Activated CD4-positive, alpha-beta T cell treated with anti-CD3 and anti-CD28 coated beads, Interleukin-2, amount 10 ng/mL, durations not matched to agents 24 days and 14 days (primary cell): ENCODE data around the gene MYADML2. TPM values are rescaled to one million over a fixed set of nuclear protein-coding genes. Genes with fewer than 3 reads are reported as not detected.
A peak's percentile ranks its signal among the peaks of the same experiment; 100 is the strongest.
"Not testable (repeated sequence)": the region's sequence is repeated elsewhere in the genome, so short reads cannot be mapped to it uniquely, and the experiment has no call there.

Experiments used
- DNase-seq: peaks from one replicate; pipeline ENCODE4 v3.0.0; 2022
- H3K27ac Mint-ChIP-seq: one replicate; pipeline ENCODE4 v1.8.0; 2022; ENCODE audit warnings: mild to moderate bottlenecking, mixed read lengths
- H3K27me3 Mint-ChIP-seq: one replicate; pipeline ENCODE4 v1.8.0; 2022; ENCODE audit warnings: mixed read lengths
- H3K36me3 Mint-ChIP-seq: one replicate; pipeline ENCODE4 v1.8.0; 2022; ENCODE audit warnings: low read depth, mild to moderate bottlenecking, mixed read lengths
- H3K4me1 Mint-ChIP-seq: one replicate; pipeline ENCODE4 v1.8.0; 2021; ENCODE audit warnings: mixed read lengths
- H3K4me3 Mint-ChIP-seq: one replicate; pipeline ENCODE4 v1.8.0; 2022; ENCODE audit warnings: mild to moderate bottlenecking, moderate library complexity, mixed read lengths
- H3K9me3 Mint-ChIP-seq: one replicate; pipeline ENCODE4 v1.8.0; 2021; ENCODE audit warnings: mixed read lengths
- intact Hi-C: fragments of 100-400 bp; cut with micrococcal nuclease; formaldehyde crosslinking; loops from one replicate; pipeline ENCODE4 v1.15.1; 2023
- total RNA-seq: library from RNA; stranded (reverse); gene quantifications from 2 replicates; pipeline ENCODE4 v1.2.3, GENCODE V29; 2022

Gene MYADML2
- total RNA-seq, 1 donor from 2014 or later, result not detected

DNA sequence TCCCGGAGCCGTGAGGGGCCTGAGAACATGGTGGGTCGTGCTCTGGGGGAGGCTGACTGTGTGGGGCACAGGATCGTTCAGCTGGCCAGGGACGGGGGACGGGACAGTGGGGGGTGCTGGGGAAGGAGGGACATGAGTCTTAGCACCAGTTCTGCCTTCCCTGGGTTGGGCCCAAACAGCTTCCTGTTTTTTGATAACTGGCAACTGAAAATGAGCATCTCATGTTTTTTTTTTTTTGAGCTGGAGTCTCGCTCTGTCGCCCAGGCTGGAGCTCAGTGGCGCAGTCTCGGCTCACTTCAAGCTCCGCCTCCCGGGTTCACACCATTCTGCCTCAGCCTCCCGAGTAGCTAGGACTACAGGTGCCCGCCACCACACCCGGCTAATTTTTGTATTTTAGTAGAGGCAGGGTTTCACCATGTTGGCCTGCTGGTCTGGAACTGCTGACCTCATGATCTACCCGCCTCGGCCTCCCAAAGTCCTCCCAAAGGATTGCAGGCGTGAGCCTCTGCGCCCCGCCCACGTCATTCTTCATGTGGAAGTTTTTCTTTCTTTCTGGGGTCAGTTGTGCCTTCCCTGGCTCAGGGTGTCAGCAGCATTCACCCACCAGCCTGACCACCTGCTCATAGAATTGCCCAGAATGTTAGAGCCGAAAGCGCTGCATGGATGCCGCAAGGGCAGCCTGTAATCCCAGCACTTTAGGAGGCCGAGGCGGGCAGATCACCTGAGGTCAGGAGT lies 36.8 kb upstream of the MYADML2 start:
- no peak for DNase-seq
- no peaks in the 10 kb centered on the region for H3K9me3 Mint-ChIP-seq
- no peak overlapping the region for H3K27ac Mint-ChIP-seq
- H3K4me3 Mint-ChIP-seq, result no peak overlapping the region
- H3K36me3 Mint-ChIP-seq, result peaks cover 24% of the 10 kb centered on the region
- peaks cover 21% of the 10 kb centered on the region for H3K4me1 Mint-ChIP-seq
- intact Hi-C loops, result no loop called here
- no peaks in the 10 kb centered on the region for H3K27me3 Mint-ChIP-seq

DNA sequence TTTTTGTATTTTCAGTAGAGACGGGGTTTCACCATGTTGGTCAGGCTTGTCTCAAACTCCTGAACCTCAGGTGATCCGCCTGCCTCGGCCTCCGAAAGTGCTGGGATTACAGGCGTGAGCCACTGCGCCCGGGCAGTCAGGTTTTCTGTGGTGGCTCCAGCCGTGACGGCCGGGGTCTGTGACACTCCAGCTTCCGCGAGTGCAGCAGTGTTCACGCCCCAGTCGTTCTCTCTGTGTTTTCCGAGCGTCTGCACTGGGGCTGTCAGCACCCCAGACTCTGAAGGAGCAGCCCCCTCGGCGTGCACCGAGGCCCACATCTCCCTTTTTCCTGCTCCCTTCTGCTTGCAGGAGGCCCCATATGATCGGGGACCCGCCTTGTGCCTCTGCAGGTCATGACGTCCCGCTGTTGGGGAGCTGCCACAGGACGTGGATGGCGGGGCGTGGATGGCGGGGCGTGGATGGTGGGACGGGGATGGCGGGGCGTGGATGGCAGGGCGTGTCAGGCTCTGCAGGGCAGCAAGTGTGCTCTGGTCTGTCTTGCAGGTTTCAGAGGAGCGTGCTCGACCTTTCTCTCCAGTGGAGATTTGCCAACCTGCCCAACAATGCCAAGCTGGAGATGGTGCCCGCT lies 36.1 kb upstream of the MYADML2 start:
- H3K4me1 Mint-ChIP-seq, result peaks cover 26% of the 10 kb centered on the region
- H3K9me3 Mint-ChIP-seq, result no peaks in the 10 kb centered on the region
- H3K27ac Mint-ChIP-seq, result no peak overlapping the region
- H3K4me3 Mint-ChIP-seq, result no peak overlapping the region
- no peaks in the 10 kb centered on the region for H3K27me3 Mint-ChIP-seq
- peaks cover 24% of the 10 kb centered on the region for H3K36me3 Mint-ChIP-seq
- intact Hi-C loops, result no loop called here
- DNase-seq, result no peak

DNA sequence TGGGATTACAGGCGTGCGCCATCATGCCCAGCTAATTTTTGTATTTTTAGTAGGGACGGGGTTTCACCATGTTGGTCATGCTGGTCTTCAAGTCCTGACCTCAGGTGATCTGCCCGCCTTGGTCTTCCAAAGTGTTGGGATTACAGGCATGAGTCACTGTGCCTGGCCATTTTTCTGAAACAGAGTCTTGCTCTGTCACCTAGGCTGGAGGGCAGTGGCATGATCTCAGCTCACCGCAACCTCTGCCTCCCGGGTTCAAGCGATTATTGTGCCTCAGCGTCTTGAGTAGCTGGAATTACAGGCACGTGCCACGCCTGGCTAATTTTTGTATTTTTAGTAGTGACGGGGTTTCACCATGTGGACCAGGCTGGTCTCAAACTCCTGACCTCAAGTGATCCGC lies 34.5 kb upstream of the MYADML2 start:
- H3K4me3 Mint-ChIP-seq, H3K27ac Mint-ChIP-seq, intact Hi-C loops, H3K27me3 Mint-ChIP-seq, DNase-seq, H3K9me3 Mint-ChIP-seq: not testable (repeated sequence)
- Mint-ChIP-seq H3K4me1 (peaks cover 31% of the 10 kb centered on the region), H3K36me3 (peaks cover 24% of the 10 kb centered on the region)

DNA sequence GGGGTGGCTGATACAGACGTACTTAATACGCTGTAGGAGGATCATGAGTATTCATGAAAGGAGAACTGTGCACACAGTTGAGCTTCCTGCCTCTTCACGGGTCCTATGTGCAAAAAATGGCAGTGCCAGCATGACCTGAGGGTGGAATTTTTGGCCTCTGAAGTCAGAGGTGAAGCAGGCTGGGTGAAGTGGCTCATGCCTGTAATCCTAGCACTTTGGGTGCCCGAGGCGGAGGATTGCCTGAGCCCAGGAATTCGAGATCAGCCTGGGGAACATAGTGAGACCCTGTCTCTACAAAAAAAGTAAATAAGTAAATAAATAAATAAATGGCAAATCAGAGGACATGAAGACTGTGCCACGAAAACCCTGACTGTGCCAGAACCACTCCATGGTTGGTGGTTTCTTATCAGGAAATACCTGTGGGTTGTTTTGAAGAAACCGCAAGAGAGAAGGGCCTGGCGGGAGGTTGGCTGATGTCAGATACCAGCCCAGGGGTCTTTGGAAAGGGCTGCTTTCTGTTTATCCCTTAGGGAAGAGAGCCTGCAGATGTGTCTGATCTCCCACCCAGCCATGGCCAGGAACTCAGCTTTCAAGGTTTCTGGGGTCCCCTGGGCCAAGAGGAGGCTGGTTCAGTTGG lies 33.8 kb upstream of the MYADML2 start:
- H3K36me3 Mint-ChIP-seq, result peaks cover 24% of the 10 kb centered on the region
- H3K4me1 Mint-ChIP-seq, result peaks cover 37% of the 10 kb centered on the region
- H3K27me3 Mint-ChIP-seq, result no peaks in the 10 kb centered on the region
- no peak overlapping the region for H3K4me3 Mint-ChIP-seq
- DNase-seq, result no peak
- intact Hi-C loops, result no loop called here
- no peaks in the 10 kb centered on the region for H3K9me3 Mint-ChIP-seq
- no peak overlapping the region for H3K27ac Mint-ChIP-seq

DNA sequence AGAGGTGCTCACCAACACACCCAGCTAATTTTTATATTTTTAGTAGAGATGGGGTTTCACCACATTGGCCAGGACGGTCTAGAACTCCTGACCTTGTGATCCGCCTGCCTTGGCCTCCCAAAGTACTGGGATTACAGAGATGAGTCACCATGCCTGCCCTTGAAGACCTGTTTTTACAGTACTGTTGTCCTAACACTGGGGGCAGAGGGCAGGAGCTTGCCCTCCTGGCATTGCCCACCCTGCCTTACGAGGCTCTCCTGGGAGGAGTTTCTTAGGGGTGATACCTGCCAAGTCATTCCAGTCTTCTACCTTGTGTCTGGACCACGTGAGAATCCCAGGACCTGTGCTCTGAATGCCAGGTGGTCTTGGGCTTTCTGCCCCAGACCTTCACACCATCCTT lies 33.1 kb upstream of the MYADML2 start:
- DNase-seq, result no peak
- Mint-ChIP-seq H3K36me3 (peaks cover 21% of the 10 kb centered on the region), H3K27ac (peak overlapping the region; percentile 0), H3K9me3 (peaks cover under 1% of the 10 kb centered on the region), H3K4me3 (peak overlapping the region; percentile 9), H3K27me3 (no peaks in the 10 kb centered on the region), H3K4me1 (peaks cover 36% of the 10 kb centered on the region)
- intact Hi-C loops, result no loop called here

DNA sequence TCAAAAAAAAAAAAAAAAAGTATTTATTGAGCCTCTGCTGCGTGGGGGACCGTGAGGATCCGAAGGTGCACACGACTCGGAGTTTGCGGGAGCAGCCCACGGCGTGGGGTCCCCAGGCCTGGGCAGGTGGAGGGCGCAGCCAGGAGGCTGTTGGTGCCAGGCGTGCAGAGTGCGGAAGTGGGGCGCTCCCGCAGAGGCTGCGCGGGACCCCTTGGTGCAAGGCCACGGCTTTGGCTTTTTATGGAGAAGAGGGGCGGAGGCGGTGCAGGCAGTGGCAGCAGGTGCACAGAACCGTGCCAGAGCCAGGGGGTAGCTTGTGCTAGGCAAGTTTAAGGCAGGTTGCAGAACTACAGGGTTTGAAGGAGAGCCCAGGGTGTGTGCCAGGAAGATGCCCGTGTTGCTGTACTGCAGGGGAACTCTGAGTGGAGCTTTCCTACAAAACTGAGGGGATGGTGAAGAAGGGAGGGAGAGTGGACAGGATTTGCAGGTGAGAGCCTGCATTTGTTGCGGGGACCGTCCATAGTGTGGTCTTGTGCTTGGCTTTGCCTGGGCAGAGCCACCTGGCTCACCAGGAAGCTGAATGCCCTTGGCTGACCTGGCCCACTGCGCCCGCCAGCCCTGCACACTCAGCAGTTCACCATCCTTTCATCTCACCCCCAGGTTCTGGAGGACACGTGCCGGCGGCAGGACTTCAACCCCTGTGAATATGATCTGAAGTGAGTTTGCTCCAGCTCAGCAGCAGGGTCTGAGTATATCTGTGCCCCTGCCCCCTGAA lies 31.7 kb upstream of the MYADML2 start:
- Mint-ChIP-seq H3K4me1 (peaks cover 33% of the 10 kb centered on the region), H3K36me3 (peaks cover 12% of the 10 kb centered on the region), H3K27ac (peak overlapping the region; percentile 51), H3K9me3 (peaks cover 3% of the 10 kb centered on the region), H3K27me3 (peaks cover 2% of the 10 kb centered on the region), H3K4me3 (peak overlapping the region; percentile 79)
- intact Hi-C loops, result loop anchor here (5.0 kb wide), 1 partner anchor 116 kb away; the partner anchor contains the start of gene P4HB
- no peak for DNase-seq

DNA sequence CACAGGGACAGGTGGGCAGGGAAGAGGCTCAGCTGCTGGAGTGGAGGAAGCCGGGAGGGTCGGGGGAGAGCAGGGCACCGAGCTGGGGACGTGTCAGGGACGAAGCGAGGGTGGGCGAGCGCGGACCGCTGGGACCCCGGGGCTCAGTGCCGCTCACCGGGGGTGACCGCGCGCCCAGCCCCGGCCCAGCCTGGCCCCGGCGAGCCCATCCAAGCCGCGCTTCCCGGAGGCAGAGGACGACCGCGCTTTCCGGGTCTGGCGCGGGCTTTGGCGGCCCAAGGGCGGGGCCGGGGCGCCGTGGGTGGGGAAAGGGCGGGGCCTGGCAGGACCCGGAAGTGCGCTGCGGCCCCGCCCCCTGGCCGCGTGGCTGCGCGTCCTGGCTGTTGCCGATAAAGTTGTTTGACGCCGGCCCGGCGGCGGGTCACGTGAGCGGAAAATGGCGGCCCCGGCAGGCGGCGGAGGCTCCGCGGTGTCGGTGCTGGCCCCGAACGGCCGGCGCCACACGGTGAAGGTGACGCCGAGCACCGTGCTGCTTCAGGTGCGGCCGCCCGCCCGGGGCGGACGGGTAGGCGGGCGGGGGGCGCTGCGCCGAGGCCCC lies 30.3 kb upstream of the MYADML2 start, which contains the start of gene ASPSCR1:
ASPSCR1 (plus strand) TSS at position 419 of the 598 bp plus-strand sequence; CDS start at position 437, 18 bp downstream.
- intact Hi-C loops, result loop anchor here (1.0 to 5.0 kb wide), 4 partner anchors 9 to 115 kb away; partner anchors contain the start of genes DCXR, LRRC45 and P4HB
- Mint-ChIP-seq H3K36me3 (peaks cover 7% of the 10 kb centered on the region), H3K4me1 (peaks cover 33% of the 10 kb centered on the region)

DNA sequence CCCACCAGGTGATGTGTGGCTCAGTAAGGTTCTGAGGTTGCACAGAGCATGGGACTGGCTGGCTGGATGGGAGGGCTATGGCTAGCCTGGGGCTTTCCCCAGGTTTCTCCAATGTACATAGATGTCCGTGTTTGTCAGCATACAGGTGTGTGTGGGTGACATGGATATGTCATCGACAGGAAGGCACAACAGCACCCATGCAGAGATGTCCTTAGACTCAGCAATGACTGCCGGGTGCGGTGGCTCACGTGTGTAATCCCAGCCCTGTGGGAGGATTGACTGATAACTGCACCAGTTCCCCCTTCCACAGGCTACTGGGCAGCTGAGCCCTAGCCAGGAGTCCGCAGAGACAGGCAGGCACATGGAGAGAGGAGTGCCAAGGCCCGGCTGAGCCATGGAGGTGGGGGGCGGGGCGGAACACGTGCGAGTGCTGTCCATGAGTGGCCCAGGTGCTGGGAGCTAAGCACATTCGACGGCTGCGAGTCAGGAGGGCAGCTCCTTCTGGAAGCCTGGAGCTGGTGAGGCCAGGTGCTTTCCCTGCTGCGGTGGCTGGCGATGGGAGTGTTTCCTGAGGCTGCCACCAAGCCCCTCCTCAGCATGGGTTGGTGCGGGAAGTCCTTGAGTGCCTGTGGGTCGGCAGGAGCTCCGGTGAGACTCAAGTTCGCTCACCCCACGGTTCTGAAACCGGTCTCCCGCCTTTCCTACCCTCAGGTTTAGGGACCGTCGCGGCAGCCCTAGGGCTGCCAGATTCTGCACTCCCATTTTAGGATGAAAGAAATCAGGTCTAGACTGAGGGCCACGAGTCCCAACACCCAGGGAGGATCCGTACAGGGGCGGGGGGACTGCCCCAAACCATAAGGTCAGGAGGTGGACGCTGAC lies 29.5 kb upstream of the MYADML2 start:
- H3K4me1 Mint-ChIP-seq, result peaks cover 33% of the 10 kb centered on the region
- DNase-seq, result peak; percentile 75
- peaks cover 7% of the 10 kb centered on the region for H3K36me3 Mint-ChIP-seq
- H3K27me3 Mint-ChIP-seq, result peaks cover 2% of the 10 kb centered on the region
- peak overlapping the region; percentile 98 for H3K27ac Mint-ChIP-seq
- peak overlapping the region; percentile 92 for H3K4me3 Mint-ChIP-seq
- intact Hi-C loops, result loop anchor here (1.0 to 5.0 kb wide), 4 partner anchors 8 to 114 kb away; partner anchors contain the start of genes DCXR, LRRC45 and P4HB
- peaks cover 3% of the 10 kb centered on the region for H3K9me3 Mint-ChIP-seq

More for the DNA sequence above, 30.3 kb upstream of the MYADML2 start, which contains the start of gene ASPSCR1:
- peak within 1 kb of the TSS; percentile 98 for H3K27ac Mint-ChIP-seq
- H3K4me3 Mint-ChIP-seq, result peak within 1 kb of the TSS; percentile 92
- peaks cover 2% of the 10 kb centered on the region for H3K27me3 Mint-ChIP-seq
- peak; percentile 97 for DNase-seq
- H3K9me3 Mint-ChIP-seq, result peaks cover 3% of the 10 kb centered on the region

DNA sequence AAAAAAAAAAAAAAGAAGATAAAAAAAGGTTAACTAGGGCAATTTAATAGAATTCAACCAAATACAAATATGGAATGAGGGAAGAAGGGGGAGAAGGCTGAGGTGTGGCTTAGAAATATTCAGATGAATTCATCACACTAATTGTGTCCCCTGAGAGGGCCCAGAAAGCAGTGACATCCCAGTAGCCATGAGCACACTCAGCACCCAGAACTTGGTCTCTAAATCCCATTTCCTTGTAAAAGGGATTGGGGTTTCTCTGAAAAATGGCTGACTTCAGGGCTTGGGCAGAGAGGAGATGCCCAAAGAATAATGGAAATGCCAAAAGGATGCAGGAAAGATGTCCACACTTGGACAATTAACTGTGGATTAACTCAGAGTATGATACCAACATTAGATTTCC lies 26.4 kb upstream of the MYADML2 start:
- Mint-ChIP-seq H3K27ac (no peak overlapping the region), H3K36me3 (no peaks in the 10 kb centered on the region), H3K4me3 (no peak overlapping the region), H3K4me1 (peaks cover 19% of the 10 kb centered on the region), H3K27me3 (peaks cover 2% of the 10 kb centered on the region), H3K9me3 (peaks cover 3% of the 10 kb centered on the region)
- intact Hi-C loops, result no loop called here
- DNase-seq, result no peak

DNA sequence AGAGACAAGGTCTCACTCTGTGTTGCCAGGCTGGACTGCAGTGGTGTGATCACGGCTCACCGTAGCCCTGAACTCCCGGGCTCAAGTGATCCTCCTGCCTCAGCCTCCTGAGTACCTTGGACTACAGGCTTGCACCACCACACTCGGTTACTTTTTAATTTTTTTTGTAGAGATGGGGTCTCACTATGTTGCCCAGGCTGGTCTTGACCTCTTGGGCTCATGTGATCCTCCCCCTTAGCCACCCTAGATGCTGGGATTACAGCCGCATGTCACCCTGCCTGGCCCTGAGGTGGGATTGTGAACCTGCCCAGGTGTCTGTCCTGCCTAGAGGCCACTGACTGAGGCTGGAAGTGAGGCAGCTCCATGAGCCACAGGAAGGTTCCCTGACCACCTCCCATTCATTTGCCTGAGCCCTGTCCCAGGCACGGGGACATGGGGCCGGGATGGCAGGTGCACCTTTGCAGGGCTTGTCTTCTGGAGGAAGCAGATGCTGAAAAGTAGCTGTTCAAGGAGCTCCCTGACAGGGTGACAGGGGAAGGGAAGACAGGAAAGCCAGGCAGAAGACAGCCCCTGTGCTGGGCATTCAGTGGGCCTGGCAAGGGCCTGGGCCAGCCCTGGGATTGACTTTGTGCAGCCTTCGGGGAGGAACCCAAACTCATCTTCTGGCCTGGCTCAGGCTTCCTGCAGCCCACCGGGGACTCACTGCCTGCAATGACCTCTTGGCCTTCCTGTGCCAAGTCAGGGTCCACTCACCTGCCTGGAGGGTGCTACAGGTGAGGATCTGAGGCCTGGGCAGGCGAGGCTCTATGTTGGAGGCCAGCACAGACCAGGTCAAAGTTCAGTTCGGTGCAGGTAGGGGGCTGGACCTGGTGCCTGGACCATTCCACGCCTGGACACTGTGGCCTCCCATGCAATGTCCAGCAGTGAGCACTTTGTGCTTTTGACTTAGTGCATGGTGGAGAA lies 22.1 kb upstream of the MYADML2 start:
- intact Hi-C loops, result loop anchor here (1.0 kb wide), 1 partner anchor 8 kb away; the partner anchor contains the start of gene ASPSCR1
- no peaks in the 10 kb centered on the region for H3K36me3 Mint-ChIP-seq
- no peak overlapping the region for H3K4me3 Mint-ChIP-seq
- peaks cover 10% of the 10 kb centered on the region for H3K4me1 Mint-ChIP-seq
- no peak for DNase-seq
- H3K27ac Mint-ChIP-seq, result no peak overlapping the region
- H3K9me3 Mint-ChIP-seq, result no peaks in the 10 kb centered on the region
- H3K27me3 Mint-ChIP-seq, result peaks cover 10% of the 10 kb centered on the region

DNA sequence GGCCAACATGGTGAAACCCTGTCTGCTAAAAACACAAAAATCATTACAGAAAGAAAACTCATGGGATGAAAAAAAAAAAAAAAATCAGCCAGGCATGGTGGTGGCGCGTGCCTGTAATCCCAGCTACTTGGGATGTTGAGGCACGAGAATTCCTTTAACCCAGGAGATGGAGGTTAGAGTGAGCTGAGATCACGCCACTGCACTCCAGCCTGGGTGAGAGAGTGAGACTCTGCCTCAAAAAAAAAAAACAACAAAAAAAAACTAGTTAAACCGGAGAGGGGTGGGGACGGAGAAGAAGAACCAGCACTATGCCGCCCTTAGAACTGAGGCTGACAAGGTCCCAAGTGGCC lies 21.3 kb upstream of the MYADML2 start:
- Mint-ChIP-seq H3K4me1 (peaks cover 10% of the 10 kb centered on the region), H3K36me3 (no peaks in the 10 kb centered on the region), H3K4me3 (peak overlapping the region; percentile 72), H3K27me3 (peaks cover 18% of the 10 kb centered on the region), H3K27ac (peak overlapping the region; percentile 80), H3K9me3 (no peaks in the 10 kb centered on the region)
- DNase-seq, result no peak
- intact Hi-C loops, result loop anchor here (1.0 kb wide), 1 partner anchor 9 kb away; the partner anchor contains the start of gene ASPSCR1
